Vagina (tissue), 2 donors: ENCODE data around the gene MTARC2.

Source experiments
- POLR2A ChIP-seq, 2 donors: fragments of 450-650 bp; IDR thresholded peaks; one replicate each; pipeline ENCODE4 v1.6.1; 2017; ENCODE audit warnings: antibody characterized with exemption in 2 of 2, mild to moderate bottlenecking in 2 of 2, moderate library complexity in 2 of 2
- TF ChIP-seq, protein P1 (sequence below), 3 experiments: fragments of 450-650 bp in 2 of 3; fragments of 200-600 bp in 1 of 3; sonication (generic) in 1 of 3; IDR thresholded peaks; one replicate each; pipeline ENCODE4 v1.5.1; 2017 to 2019; ENCODE audit warnings: antibody characterized with exemption in 3 of 3, mild to moderate bottlenecking in 2 of 3, moderate library complexity in 2 of 3

DNA sequence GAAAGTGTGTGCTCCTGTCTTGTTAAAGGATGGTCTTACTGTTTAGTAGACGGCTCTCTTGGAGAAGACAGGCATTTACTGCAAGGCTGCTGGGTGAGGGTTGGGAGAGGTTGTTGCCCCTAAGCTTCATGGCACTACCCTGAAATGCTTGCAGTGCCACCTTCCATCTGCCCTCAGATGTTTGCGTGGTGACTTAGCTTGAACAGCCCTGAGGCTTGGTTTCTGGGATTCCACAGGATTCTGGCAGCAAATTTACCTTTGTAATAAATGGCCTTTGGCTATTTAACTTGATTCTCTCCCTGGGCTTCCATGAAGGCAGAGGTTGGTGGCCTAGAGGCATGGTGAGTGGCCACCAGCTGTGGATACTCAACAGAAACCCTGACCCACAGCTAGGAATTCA is 50.2 kb downstream of the MTARC2 start:
- TF ChIP-seq, protein P1, sequence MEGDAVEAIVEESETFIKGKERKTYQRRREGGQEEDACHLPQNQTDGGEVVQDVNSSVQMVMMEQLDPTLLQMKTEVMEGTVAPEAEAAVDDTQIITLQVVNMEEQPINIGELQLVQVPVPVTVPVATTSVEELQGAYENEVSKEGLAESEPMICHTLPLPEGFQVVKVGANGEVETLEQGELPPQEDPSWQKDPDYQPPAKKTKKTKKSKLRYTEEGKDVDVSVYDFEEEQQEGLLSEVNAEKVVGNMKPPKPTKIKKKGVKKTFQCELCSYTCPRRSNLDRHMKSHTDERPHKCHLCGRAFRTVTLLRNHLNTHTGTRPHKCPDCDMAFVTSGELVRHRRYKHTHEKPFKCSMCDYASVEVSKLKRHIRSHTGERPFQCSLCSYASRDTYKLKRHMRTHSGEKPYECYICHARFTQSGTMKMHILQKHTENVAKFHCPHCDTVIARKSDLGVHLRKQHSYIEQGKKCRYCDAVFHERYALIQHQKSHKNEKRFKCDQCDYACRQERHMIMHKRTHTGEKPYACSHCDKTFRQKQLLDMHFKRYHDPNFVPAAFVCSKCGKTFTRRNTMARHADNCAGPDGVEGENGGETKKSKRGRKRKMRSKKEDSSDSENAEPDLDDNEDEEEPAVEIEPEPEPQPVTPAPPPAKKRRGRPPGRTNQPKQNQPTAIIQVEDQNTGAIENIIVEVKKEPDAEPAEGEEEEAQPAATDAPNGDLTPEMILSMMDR (IDR thresholded peaks at IDR 0.05) = no peak
- no peak for TF ChIP-seq POLR2A (IDR thresholded peaks at IDR 0.05)
